Glutamatergic neuron (in vitro differentiated cells): ENCODE data around the gene SLC9A3. TPM values are rescaled to one million over a fixed set of nuclear protein-coding genes. Genes with fewer than 3 reads are reported as not detected.

ENCODE experiments used
- DNase-seq: peaks from one replicate; pipeline ENCODE4 v3.0.0; 2022
- H3K27ac Mint-ChIP-seq: one replicate; pipeline ENCODE4 v1.8.0; 2020; ENCODE audit warnings: mild to moderate bottlenecking, mixed read lengths, inconsistent platforms; ENCODE audit not compliant: unreplicated experiment
- H3K27me3 Mint-ChIP-seq: one replicate; pipeline ENCODE4 v1.8.0; 2020; ENCODE audit warnings: mild to moderate bottlenecking, moderate library complexity, mixed read lengths, inconsistent platforms; ENCODE audit not compliant: unreplicated experiment
- H3K36me3 Mint-ChIP-seq: one replicate; pipeline ENCODE4 v1.8.0; 2020; ENCODE audit warnings: mild to moderate bottlenecking, mixed read lengths, inconsistent platforms; ENCODE audit not compliant: unreplicated experiment
- H3K4me1 Mint-ChIP-seq: one replicate; pipeline ENCODE4 v1.8.0; 2020; ENCODE audit warnings: mild to moderate bottlenecking, low read depth, mixed read lengths, inconsistent platforms; ENCODE audit not compliant: unreplicated experiment
- H3K4me3 Mint-ChIP-seq: one replicate; pipeline ENCODE4 v1.8.0; 2020; ENCODE audit warnings: mild to moderate bottlenecking, mixed read lengths, inconsistent platforms; ENCODE audit not compliant: unreplicated experiment
- H3K9me3 Mint-ChIP-seq: one replicate; pipeline ENCODE4 v1.8.0; 2020; ENCODE audit warnings: mild to moderate bottlenecking, moderate library complexity, mixed read lengths, inconsistent platforms; ENCODE audit not compliant: unreplicated experiment
- CTCF ChIP-seq: fragments of 200-600 bp; sonication (generic); IDR thresholded peaks from one replicate; pipeline ENCODE4 v1.5.0; 2021; ENCODE audit not compliant: partially characterized antibody, unreplicated experiment
- total RNA-seq: library from RNA; stranded (reverse); fragmentation: NEBNext Ultra II Directional; extraction: Animal tissue kit (Norgen Biotek cat#: 25700); gene quantifications from one replicate; pipeline ENCODE4 v1.2.1, GENCODE V29; 2021; ENCODE audit not compliant: unreplicated experiment

The SLC9A3 gene
- total RNA-seq, 1 donor from 2014 or later = 1.1 TPM

- Mint-ChIP-seq H3K27me3 (peaks cover 4% of the 10 kb centered on the region), H3K9me3 (no peaks in the 10 kb centered on the region), H3K27ac (no peak overlapping the region), H3K36me3 (no peaks in the 10 kb centered on the region), H3K4me3 (no peak overlapping the region), H3K4me1 (no peaks in the 10 kb centered on the region)
- no peak for DNase-seq
- TF ChIP-seq CTCF = no peak
These were observed 42.2 kb downstream of the SLC9A3 start for GRCh38 chr5:482021-482420.

GRCh38 chr5:481347-481746 is 42.9 kb downstream of the SLC9A3 start:
- H3K4me1 Mint-ChIP-seq = no peaks in the 10 kb centered on the region
- no peak for TF ChIP-seq CTCF
- H3K27ac Mint-ChIP-seq = no peak overlapping the region
- no peak for DNase-seq
- H3K36me3 Mint-ChIP-seq = no peaks in the 10 kb centered on the region
- peaks cover 4% of the 10 kb centered on the region for H3K27me3 Mint-ChIP-seq
- H3K9me3 Mint-ChIP-seq = no peaks in the 10 kb centered on the region
- H3K4me3 Mint-ChIP-seq = no peak overlapping the region

- TF ChIP-seq CTCF = no peak
- no peaks in the 10 kb centered on the region for H3K36me3 Mint-ChIP-seq
- DNase-seq = no peak
- H3K4me1 Mint-ChIP-seq = no peaks in the 10 kb centered on the region
- peaks cover 9% of the 10 kb centered on the region for H3K27me3 Mint-ChIP-seq
- H3K27ac Mint-ChIP-seq = no peak overlapping the region
- no peak overlapping the region for H3K4me3 Mint-ChIP-seq
- no peaks in the 10 kb centered on the region for H3K9me3 Mint-ChIP-seq
These were observed 44.5 kb downstream of the SLC9A3 start for GRCh38 chr5:479566-480319.

GRCh38 chr5:478982-479535 is 45.2 kb downstream of the SLC9A3 start:
- H3K27me3 Mint-ChIP-seq = peaks cover 9% of the 10 kb centered on the region
- TF ChIP-seq CTCF = no peak
- H3K27ac Mint-ChIP-seq = no peak overlapping the region
- no peak overlapping the region for H3K4me3 Mint-ChIP-seq
- H3K4me1 Mint-ChIP-seq = no peaks in the 10 kb centered on the region
- H3K36me3 Mint-ChIP-seq = no peaks in the 10 kb centered on the region
- no peaks in the 10 kb centered on the region for H3K9me3 Mint-ChIP-seq
- DNase-seq = no peak

GRCh38 chr5:478369-478981 is 45.8 kb downstream of the SLC9A3 start:
- no peak for TF ChIP-seq CTCF
- Mint-ChIP-seq H3K9me3 (no peaks in the 10 kb centered on the region), H3K27me3 (peaks cover 12% of the 10 kb centered on the region), H3K4me1 (no peaks in the 10 kb centered on the region), H3K36me3 (no peaks in the 10 kb centered on the region), H3K4me3 (no peak overlapping the region), H3K27ac (no peak overlapping the region)
- DNase-seq = no peak
